Loucy (cell line): ENCODE results near the gene C5orf52.
"Not testable (repeated sequence)": the region's sequence is repeated elsewhere in the genome, so short reads cannot be mapped to it uniquely, and the experiment has no call there.

ENCODE experiments used
- EZH2phosphoT487 ChIP-seq: fragments of 200-600 bp; IDR thresholded peaks from 2 replicates; pipeline ENCODE4 v1.6.1; 2018; ENCODE audit warnings: antibody characterized with exemption, mild to moderate bottlenecking, moderate library complexity, borderline replicate concordance
- TF ChIP-seq, protein P1 (sequence below): fragments of 200-600 bp; sonication (generic); conservative IDR thresholded peaks from 2 replicates; pipeline ENCODE4 v1.5.1; 2014; ENCODE audit warnings: mild to moderate bottlenecking, antibody characterized with exemption, low read length

DNA sequence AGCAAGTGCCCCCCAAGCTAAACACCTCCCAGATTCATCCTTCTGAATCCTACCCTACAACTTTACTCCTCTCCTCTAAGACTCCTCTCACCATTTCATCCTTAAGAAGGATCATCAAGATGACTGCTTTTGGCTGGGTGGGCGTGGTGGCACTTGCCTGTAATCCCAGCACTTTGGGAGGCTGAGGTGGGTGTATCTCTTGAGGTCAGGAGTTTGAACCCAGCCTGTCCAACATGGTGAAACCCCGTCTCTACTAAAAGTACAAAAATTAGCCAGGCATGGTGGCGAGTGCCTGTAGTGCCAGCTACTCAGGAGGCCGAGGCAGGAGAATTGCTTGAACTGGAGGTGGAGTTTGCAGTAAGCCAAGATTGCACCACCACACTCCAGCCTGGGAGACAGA is 3.0 kb downstream of the C5orf52 start:
- TF ChIP-seq, protein P1, sequence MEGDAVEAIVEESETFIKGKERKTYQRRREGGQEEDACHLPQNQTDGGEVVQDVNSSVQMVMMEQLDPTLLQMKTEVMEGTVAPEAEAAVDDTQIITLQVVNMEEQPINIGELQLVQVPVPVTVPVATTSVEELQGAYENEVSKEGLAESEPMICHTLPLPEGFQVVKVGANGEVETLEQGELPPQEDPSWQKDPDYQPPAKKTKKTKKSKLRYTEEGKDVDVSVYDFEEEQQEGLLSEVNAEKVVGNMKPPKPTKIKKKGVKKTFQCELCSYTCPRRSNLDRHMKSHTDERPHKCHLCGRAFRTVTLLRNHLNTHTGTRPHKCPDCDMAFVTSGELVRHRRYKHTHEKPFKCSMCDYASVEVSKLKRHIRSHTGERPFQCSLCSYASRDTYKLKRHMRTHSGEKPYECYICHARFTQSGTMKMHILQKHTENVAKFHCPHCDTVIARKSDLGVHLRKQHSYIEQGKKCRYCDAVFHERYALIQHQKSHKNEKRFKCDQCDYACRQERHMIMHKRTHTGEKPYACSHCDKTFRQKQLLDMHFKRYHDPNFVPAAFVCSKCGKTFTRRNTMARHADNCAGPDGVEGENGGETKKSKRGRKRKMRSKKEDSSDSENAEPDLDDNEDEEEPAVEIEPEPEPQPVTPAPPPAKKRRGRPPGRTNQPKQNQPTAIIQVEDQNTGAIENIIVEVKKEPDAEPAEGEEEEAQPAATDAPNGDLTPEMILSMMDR, result not testable (repeated sequence)
- TF ChIP-seq EZH2phosphoT487, result not testable (repeated sequence)
